Pancreas (tissue), 10 donors: ENCODE measurements around the gene B3GNT5. TPM values are rescaled to one million over a fixed set of nuclear protein-coding genes. Genes with fewer than 3 reads are reported as not detected.
A peak's percentile ranks its signal among the peaks of the same experiment; 100 is the strongest.

Source experiments
- ATAC-seq, 4 donors: fragments of 200-7000 bp; cut with Tn5 transposase; one replicate each; pipeline versions ENCODE4 v1.8.0 to v1.9.1; 2020; ENCODE audit warnings: mild to moderate bottlenecking in 4 of 4, moderate library complexity in 4 of 4
- DNase-seq, 6 donors: peaks; one replicate each; pipeline ENCODE4 v3.0.0-alpha.2; 2020
- FAIRE-seq: peaks from 2 replicates; lab custom pipeline; 2012; peaks lifted over from hg19 to GRCh38; lab: Jason Lieb, UNC
- H3K27ac ChIP-seq, 4 donors: fragments of 200-600 bp; sonication (generic); 1 replicate in 3 of 4; 2 replicates in 1 of 4; pipeline versions ENCODE4 v1.5.0 to v1.8.0; 2020
- H3K27me3 ChIP-seq, 4 donors: fragments of 200-600 bp; one replicate each; pipeline ENCODE4 v1.8.0; 2021
- H3K36me3 ChIP-seq, 3 donors: fragments of 200-600 bp; sonication (generic) in 1 of 3; one replicate each; pipeline versions ENCODE4 v1.5.0 to v1.8.0; 2020 to 2021
- H3K4me1 ChIP-seq, 3 donors: fragments of 200-600 bp; one replicate each; pipeline ENCODE4 v1.8.0; 2021
- H3K4me3 ChIP-seq, 4 donors: fragments of 200-600 bp; sonication (generic) in 2 of 4; one replicate each; pipeline versions ENCODE4 v1.5.0 to v1.8.0; 2020 to 2021
- H3K9me3 ChIP-seq, 4 donors: fragments of 200-600 bp; one replicate each; pipeline ENCODE4 v1.8.0; 2021
- WGBS, 2 donors: extraction: QIAGEN DNeasy Blood & Tissue Kit; methylation state at CpG; one replicate each; pipeline ENCODE4 v1.1.7; 2013; 5-methylcytosine and 5-hydroxymethylcytosine counted together
- intact Hi-C, 3 donors: fragments of 100-400 bp; cut with DNase I; formaldehyde crosslinking; loops; one replicate each; pipeline versions ENCODE4 v1.11.1 to v1.14.2; 2022
- polyA plus RNA-seq, 2 donors: library from polyadenylated mRNA; stranded (reverse); fragments of 200-250 nt; gene quantifications; one replicate each; pipeline ENCODE4 v1.2.3, GENCODE V29; 2013
- total RNA-seq, 6 donors: library from RNA; stranded (reverse); fragmentation: NEBNext Ultra II Directional in 4 of 6; extraction: Animal tissue kit (Norgen Biotek cat#: 25700) in 4 of 6; gene quantifications; one replicate each; pipeline versions ENCODE4 v1.2.1 to v1.2.4, GENCODE V29; 2021 to 2023
- TF ChIP-seq, protein P1 (sequence below), 4 donors: fragments of 200-600 bp; sonication (generic) in 3 of 4; IDR thresholded peaks; one replicate each; pipeline versions ENCODE4 v1.5.0 to v1.8.0; 2021; ENCODE audit warnings: antibody characterized with exemption in 4 of 4
- donor health status: healthy with polysubstance abuse.
- donor health status: DM: no; HTN: no; CAD: no; lungs with moderate emphysema.
- donor health status: DM: no; HTN: no; CAD: no.
- donor health status: control.
- donor health status: control.
- donor health status: Bipolar disorder and iron deficiency.
- donor health status: DM: yes; HTN: yes; CAD: no.
- donor health status: DM: no; HTN: no; CAD: no.
- donor health status: DM: no; HTN: no; CAD: no.
- donor health status: DM: yes; HTN: yes; CAD: no.

Gene B3GNT5
- total and polyA plus RNA-seq, 8 donors = 3.0 to 13.7 (median 5.2) TPM

DNA sequence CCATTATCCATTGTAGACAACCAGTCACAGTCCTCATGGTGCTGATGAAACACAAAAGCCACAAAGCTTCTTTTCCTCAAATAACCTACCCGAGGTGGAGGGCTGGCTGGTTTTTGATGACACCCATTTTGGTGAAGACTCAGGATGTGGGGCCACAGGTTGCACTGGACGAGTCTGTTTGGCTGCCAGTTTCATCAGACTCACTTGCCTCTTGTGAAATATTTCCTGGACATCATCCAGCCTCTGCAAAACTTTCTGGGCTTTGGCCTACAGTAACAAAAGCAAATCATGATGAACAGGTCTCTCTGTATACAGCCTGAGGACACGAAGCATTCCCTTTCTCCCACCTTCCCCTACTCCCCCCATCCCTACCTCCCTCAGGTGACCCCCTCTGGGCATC is 42.2 kb downstream of the B3GNT5 start:
- no peak for FAIRE-seq
- 22 to 32% methylated on average over 3 of the region's 3 CpGs for WGBS, 2 donors
- ATAC-seq = peak in 3 of 4 donors; percentile 47 to 68 (median 62)

DNA sequence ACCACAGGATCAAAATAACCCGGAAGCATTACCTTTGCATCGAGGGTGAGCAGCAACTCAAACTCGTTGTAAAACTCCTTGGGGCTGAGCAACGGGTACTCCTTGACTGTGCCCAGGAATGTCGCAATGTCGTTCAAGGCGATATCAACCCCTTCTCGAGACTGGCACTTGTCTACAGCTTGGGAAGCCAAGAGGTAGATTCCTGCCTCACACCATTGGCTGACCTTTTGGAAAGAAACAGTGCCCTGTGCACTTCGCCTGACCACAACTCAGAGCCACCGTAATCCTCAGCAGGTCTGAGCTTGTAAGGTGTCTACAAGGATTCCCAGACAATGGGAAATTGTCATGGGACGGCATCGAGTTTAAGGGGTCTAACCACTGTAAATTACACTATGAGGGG is 43.9 kb downstream of the B3GNT5 start:
- TF ChIP-seq, protein P1, sequence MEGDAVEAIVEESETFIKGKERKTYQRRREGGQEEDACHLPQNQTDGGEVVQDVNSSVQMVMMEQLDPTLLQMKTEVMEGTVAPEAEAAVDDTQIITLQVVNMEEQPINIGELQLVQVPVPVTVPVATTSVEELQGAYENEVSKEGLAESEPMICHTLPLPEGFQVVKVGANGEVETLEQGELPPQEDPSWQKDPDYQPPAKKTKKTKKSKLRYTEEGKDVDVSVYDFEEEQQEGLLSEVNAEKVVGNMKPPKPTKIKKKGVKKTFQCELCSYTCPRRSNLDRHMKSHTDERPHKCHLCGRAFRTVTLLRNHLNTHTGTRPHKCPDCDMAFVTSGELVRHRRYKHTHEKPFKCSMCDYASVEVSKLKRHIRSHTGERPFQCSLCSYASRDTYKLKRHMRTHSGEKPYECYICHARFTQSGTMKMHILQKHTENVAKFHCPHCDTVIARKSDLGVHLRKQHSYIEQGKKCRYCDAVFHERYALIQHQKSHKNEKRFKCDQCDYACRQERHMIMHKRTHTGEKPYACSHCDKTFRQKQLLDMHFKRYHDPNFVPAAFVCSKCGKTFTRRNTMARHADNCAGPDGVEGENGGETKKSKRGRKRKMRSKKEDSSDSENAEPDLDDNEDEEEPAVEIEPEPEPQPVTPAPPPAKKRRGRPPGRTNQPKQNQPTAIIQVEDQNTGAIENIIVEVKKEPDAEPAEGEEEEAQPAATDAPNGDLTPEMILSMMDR (IDR thresholded peaks at IDR 0.05) = no peak
- FAIRE-seq = no peak
- Histone ChIP-seq H3K4me3 (no peak overlapping the region), H3K27me3 (no peaks in the 10 kb centered on the region), H3K4me1 (peaks cover 0 to 4% (median 0%) of the 10 kb centered on the region in 3 donors), H3K36me3 (no peaks in the 10 kb centered on the region), H3K27ac (no peak overlapping the region), H3K9me3 (no peaks in the 10 kb centered on the region)
- intact Hi-C loops = no loop called here
- 87 to 89% methylated on average over 12 of the region's 12 CpGs for WGBS, 2 donors
- DNase-seq = no peak
- ATAC-seq = no peak

More for the DNA sequence above, 42.2 kb downstream of the B3GNT5 start:
- no peak overlapping the region for H3K27ac ChIP-seq
- peaks cover 0 to 4% (median 0%) of the 10 kb centered on the region in 3 donors for H3K4me1 ChIP-seq
- no peak overlapping the region for H3K4me3 ChIP-seq
- TF ChIP-seq, protein P1 (IDR thresholded peaks at IDR 0.05) = no peak
- intact Hi-C loops = no loop called here
- DNase-seq = peak in 1 of 6 donors; percentile 46
- H3K27me3 ChIP-seq = no peaks in the 10 kb centered on the region
- no peaks in the 10 kb centered on the region for H3K9me3 ChIP-seq
- no peaks in the 10 kb centered on the region for H3K36me3 ChIP-seq

DNA sequence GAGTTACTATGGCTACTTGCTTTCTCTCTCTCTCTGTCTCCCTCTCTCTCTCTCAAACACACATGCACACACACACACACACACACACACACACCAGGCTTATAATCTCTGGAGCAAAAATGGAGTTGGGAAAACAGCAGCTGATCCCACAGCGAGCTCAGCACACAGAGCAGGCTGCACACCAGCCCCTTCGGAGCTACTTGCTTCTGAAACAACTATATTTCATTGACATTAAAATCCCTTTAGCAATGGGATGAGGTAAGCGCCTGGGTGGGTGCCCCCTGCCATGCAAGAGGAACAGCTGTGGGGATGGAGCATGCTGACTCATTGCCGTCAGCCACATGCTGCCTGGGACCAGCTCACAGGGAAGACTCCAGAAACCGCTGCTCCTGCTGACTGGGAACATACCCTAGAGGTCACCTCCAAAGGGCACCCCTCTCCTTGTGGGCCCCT is 45.7 kb downstream of the B3GNT5 start:
- Histone ChIP-seq H3K36me3 (no peaks in the 10 kb centered on the region), H3K27me3 (no peaks in the 10 kb centered on the region), H3K4me3 (no peak overlapping the region), H3K9me3 (no peaks in the 10 kb centered on the region), H3K27ac (no peak overlapping the region), H3K4me1 (peaks cover 0 to 4% (median 0%) of the 10 kb centered on the region in 3 donors)
- FAIRE-seq (no peak), DNase-seq (peak in 5 of 6 donors; percentile 24 to 62 (median 55)), ATAC-seq (peak; percentile 57 to 86 (median 80))
- 37 to 44% methylated on average over 5 of the region's 5 CpGs for WGBS, 2 donors
- intact Hi-C loops = no loop called here
- TF ChIP-seq, protein P1 (IDR thresholded peaks at IDR 0.05) = no peak

DNA sequence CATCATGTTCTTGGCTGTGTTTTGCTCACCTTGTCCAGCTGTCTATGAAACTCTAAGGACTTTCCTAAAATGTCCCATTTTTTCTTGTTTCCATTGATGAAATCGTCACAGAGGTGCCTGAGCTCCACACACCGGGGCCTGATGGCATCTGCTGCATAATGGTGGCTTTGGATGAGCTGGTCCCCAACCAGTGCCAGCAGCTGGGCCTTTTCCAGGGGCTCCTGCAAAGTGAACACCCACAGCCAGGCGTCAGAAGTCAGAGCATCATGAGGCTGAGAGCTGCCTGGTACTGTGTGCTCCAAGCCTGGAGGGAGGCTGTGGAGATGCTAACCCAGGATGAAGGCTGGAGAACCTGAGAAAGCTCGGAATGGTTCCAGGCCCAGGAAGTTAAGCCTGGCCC is 46.9 kb downstream of the B3GNT5 start:
- H3K4me1 ChIP-seq = peaks cover 0 to 4% (median 0%) of the 10 kb centered on the region in 3 donors
- no peaks in the 10 kb centered on the region for H3K9me3 ChIP-seq
- no peak overlapping the region for H3K4me3 ChIP-seq
- H3K27ac ChIP-seq = no peak overlapping the region
- FAIRE-seq (no peak), DNase-seq (no peak), ATAC-seq (no peak)
- TF ChIP-seq, protein P1 (IDR thresholded peaks at IDR 0.05) = no peak
- intact Hi-C loops = no loop called here
- no peaks in the 10 kb centered on the region for H3K36me3 ChIP-seq
- no peaks in the 10 kb centered on the region for H3K27me3 ChIP-seq
- WGBS, 2 donors = 92 to 95% methylated on average over 4 of the region's 4 CpGs

DNA sequence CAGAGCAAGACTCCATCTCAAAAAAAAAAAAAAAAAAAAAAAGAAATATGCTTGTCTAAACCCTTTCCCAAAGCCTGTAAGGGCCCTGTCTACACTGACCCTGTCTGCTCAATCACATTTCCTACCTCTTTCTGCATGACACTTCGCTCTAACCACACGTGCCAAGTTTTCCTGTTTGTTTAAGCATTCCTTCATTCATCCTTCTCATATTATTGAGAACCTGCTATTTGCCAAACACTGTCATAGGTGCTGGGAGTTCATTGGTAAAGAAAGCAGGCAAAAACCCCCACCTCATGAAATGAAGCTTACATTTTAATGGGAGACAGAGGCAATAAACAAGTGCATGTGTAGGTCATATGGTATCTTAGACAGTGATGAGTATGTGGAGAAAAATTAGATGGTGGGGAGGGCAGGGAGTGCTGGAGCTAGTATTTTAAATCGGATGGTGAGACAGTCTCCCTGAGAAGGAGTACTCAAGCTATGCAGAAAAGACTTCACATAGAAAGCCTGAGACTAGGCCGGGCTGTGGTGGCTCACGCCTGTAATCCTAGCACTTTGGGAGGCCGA is 48.0 kb downstream of the B3GNT5 start:
- ATAC-seq (no peak), DNase-seq (no peak), FAIRE-seq (no peak)
- no peaks in the 10 kb centered on the region for H3K9me3 ChIP-seq
- no peak overlapping the region for H3K4me3 ChIP-seq
- no peak overlapping the region for H3K27ac ChIP-seq
- peaks cover 0 to 4% (median 0%) of the 10 kb centered on the region in 3 donors for H3K4me1 ChIP-seq
- no peaks in the 10 kb centered on the region for H3K27me3 ChIP-seq
- WGBS, 2 donors = 76 to 81% methylated on average over 6 of the region's 6 CpGs
- intact Hi-C loops = no loop called here
- TF ChIP-seq, protein P1 (IDR thresholded peaks at IDR 0.05) = no peak
- H3K36me3 ChIP-seq = no peaks in the 10 kb centered on the region
